ENCODE measurements around the gene MPP2.

- TF ChIP-seq RBFOX2 (IDR thresholded peaks at IDR 0.05; ENCODE audit: low read depth, low read length) (no peak), POLR2A (IDR thresholded peaks at IDR 0.05; ENCODE audit: insufficient read depth in 1 of 2, low read depth in 2 of 2, low read length in 2 of 2) (no peak), GPN1 (CRISPR knock-in tag; IDR thresholded peaks at IDR 0.05; ENCODE audit: borderline replicate concordance) (no peak), E2F1 (CRISPR knock-in tag; IDR thresholded peaks at IDR 0.05) (no peak), MAFF (IDR thresholded peaks at IDR 0.05; ENCODE audit: low read depth, low read length) (no peak), ARNT2 (CRISPR knock-in tag; IDR thresholded peaks at IDR 0.05; ENCODE audit: low read depth) (no peak), ZNF761 (CRISPR knock-in tag; conservative IDR thresholded peaks at IDR 0.05) (no peak), SRSF4 (IDR thresholded peaks at IDR 0.05; ENCODE audit: low read depth, low read length, poor library complexity, severe bottlenecking) (no peak), CTCF (CRISPR knock-in tag; IDR thresholded peaks at IDR 0.05) (no peak), DNMT1 (CRISPR knock-in tag; IDR thresholded peaks at IDR 0.05) (no peak), SNRNP70 (IDR thresholded peaks at IDR 0.05; ENCODE audit: low read depth, low read length) (no peak), PHF21A (CRISPR knock-in tag; IDR thresholded peaks at IDR 0.05) (no peak), ESRRA (CRISPR knock-in tag; IDR thresholded peaks at IDR 0.05; ENCODE audit: low read depth) (no peak), NFRKB (IDR thresholded peaks at IDR 0.05) (no peak)
Observed at GRCh38 chr17:43860077-43860725, 47.1 kb downstream of the MPP2 start.

Data from HepG2 (cell line).